Liver (tissue), 3 donors: ENCODE measurements around the gene SLC38A2.

Experiments used
- CTCF ChIP-seq: fragments of 150-350 bp; IDR thresholded peaks from 2 replicates; pipeline ENCODE4 v1.5.1; 2017; ENCODE audit warnings: improper control_type of control experiment, low read depth, low read length; ENCODE audit not compliant: missing input control
- FOXA1 ChIP-seq: IDR thresholded peaks from 2 replicates; pipeline ENCODE4 v1.6.1; 2016; ENCODE audit warnings: antibody characterized with exemption
- GABPA ChIP-seq, 2 donors: IDR thresholded peaks in 1 of 2; conservative IDR thresholded peaks in 1 of 2; 2 replicates each; pipeline ENCODE4 v1.6.1; 2016; ENCODE audit warnings: antibody characterized with exemption in 2 of 2, mild to moderate bottlenecking in 1 of 2, moderate library complexity in 1 of 2
- HNF4G ChIP-seq: IDR thresholded peaks from 2 replicates; pipeline ENCODE4 v1.6.1; 2016; ENCODE audit warnings: antibody characterized with exemption
- MAX ChIP-seq: IDR thresholded peaks from 2 replicates; pipeline ENCODE4 v1.6.1; 2016; ENCODE audit warnings: antibody characterized with exemption
- YY1 ChIP-seq: IDR thresholded peaks from 2 replicates; pipeline ENCODE4 v1.6.1; 2016; ENCODE audit warnings: antibody characterized with exemption, mild to moderate bottlenecking
- donor health status: healthy.
- donor health status: healthy.

GRCh38 chr12:46364300-46364696, 8.3 kb downstream of the SLC38A2 start:
- no peak for TF ChIP-seq CTCF
- no peak for TF ChIP-seq FOXA1
- TF ChIP-seq MAX, result no peak
- TF ChIP-seq YY1, result no peak
- no peak for TF ChIP-seq GABPA (IDR thresholded peaks at IDR 0.05 in 1 of 2, conservative IDR thresholded peaks at IDR 0.05 in 1 of 2)
- no peak for TF ChIP-seq HNF4G
